Ramos (cell line): ENCODE measurements around the gene PCMTD2.

ENCODE experiments used
- in situ Hi-C: fragments of 300-500 bp; cut with MboI; formaldehyde crosslinking; loops from one replicate; pipeline ENCODE4 v1.14.3; 2022; ENCODE audit warnings: low sequenced_read_pairs; ENCODE audit not compliant: unreplicated experiment

Gene PCMTD2

DNA sequence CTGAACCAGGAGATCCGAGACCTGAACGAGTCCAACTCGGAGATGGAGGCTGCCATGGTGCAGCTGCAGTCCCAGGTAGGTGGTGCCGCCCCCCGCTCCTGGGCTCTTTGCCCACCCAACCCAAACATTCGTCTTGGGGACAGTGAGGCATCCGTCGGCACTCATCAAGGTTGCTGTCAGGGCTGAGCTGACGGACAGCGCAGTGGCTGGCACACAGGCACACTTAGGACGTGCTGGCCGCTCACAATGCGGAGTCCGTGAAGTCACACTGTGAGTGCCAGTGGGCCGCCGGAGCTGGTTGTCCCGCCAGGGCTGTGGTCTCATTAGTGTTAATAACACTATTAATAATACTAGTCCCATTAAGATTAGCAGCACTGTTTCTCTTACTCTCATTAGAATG, 18.2 kb upstream of the PCMTD2 start:
- in situ Hi-C loops: no loop called here

DNA sequence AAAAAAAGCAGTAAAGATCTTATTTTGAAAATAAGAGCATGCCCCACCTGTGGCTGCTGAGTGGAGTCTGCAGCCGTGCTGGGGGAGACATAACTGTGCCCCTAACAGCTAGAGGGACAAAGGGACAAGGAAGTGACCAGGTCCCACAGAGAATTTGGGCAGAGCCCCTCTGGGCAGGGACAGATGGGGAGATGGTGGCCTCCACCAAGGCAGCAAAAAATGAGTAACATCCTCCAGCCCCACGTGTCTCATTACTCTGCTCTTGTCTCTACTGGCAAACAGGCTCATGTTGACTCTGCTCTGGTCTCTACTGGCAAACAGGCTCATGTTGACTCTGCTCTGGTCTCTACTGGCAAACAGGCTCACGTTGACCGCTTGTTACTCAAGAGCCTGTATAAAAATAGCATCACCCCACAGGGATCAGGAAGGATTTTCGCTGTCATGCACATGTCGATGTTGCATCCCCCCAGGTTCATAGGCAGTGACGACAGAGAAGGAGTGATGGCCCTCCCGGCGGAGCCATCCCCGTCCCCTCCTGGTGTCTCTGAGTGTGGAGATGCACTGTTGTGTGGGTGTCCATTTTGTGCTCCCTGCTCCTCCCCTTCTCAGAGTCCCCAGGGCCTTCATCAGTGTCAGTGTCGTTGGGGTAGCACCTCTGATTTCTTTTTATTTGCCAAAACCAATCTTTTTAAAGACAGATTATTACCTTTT, 17.3 kb upstream of the PCMTD2 start:
- in situ Hi-C loops: no loop called here

DNA sequence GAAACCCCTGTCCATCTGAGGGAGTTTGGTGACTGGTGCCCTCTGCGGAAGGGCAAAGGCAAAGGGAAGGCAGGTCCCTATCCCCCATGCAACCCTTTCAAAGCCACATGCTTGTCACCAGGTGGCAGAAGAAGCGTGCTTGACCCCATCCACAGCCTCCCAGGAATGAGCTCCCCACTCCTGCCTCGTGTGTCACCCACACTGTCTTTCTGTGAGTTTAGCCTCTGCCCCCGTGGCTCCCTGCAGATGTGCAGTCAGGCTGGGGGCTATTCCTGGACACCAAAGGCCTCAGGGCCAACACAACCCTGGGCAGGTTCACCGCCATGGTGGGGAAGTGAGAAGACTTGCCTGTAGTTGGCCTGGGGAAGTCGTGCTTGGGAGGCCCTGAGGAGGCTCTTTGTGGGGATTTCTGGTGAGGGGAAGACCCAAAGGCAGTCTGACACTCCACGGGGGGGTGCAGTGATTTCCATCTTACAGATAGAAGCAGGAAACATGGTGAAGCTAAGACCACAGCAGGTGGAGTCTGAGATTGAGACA, 16.6 kb upstream of the PCMTD2 start:
- in situ Hi-C loops: no loop called here

DNA sequence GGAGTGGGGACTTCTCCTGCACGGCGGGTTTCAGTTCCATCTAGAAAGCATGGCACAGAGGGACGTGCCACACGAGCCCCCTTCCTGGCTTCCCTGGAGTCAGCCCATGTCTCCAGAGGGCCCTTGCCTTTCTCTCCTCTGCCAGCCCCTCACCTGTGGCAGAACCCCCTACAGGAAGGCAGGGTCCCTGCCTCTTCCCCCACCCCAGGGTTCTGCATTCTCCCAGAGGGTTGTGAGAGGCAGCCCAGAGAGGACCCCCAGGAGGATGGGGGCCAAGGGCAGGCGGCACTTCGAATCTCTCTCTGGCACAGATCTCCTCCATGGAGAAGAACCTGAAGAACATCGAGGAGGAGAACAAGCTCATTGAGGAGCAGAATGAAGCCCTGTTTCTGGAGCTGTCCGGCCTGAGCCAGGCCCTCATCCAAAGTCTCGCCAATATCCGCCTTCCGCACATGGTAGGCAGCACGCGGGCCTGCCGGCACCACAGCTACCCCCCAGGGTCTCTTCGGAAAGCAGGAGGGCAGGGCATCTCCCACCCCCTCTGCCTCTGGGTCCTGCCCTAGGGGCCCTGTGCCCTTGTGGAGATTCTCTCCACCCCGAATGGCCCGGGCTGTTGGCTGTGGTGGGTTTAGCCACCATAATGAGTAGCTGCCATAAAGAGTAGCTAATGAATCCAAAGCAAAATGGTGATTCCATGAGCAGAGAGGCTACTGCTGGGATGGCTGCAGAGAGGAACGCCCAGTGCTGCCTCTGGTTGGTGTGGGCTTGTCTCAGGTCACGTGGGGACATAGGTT, 15.9 kb upstream of the PCMTD2 start:
- in situ Hi-C loops: no loop called here

GRCh38 chr20:64240243-64241015, 15.1 kb upstream of the PCMTD2 start:
- in situ Hi-C loops: no loop called here

DNA sequence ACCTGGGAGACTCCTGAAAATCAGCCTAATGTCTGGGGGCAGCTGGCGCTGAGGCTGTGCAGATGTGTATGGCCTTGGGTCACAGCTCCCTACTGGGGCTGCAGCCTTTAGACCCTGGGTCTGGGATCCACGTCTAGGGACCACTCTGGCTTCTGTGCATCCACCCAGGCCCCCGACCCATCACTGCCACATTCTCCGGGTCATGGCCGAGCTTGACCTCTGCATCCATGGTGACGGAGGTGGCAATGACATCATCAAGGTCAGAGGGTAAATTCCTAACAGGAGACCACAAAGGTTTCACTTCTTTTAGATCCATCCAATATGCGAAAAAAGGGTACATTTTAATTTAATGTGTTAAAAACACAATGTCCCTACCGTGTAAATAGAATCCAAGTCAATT, 14.5 kb upstream of the PCMTD2 start:
- in situ Hi-C loops: no loop called here

GRCh38 chr20:64242003-64242796, 13.3 kb upstream of the PCMTD2 start:
- in situ Hi-C loops: no loop called here

GRCh38 chr20:64242797-64243475, 12.6 kb upstream of the PCMTD2 start:
- in situ Hi-C loops: no loop called here

DNA sequence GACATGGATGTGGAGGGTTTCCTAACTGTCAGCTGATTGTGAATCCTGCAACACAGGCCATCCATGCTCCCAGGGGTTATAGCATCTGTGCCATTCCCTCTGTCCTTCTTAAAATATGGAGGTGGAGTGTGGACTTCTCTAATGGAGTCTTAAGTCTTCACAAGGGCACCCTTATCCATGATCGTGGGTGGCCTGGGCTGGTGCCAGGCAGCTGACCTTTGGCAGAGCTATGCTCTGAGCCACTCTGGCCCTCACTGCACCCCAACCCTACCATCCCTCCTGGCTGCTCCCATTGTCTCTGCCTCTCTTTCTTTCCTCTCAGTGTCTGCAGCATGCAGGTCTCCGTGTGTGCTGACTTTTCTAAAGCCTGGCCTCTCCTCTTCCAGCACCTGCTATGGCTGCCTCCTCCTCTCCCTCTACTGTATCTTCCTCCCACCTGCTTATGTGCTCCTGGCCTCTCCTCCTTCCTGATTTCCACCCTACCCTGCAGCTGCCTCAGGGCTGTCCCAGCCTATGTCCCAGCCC, 11.2 kb upstream of the PCMTD2 start:
- in situ Hi-C loops: no loop called here

DNA sequence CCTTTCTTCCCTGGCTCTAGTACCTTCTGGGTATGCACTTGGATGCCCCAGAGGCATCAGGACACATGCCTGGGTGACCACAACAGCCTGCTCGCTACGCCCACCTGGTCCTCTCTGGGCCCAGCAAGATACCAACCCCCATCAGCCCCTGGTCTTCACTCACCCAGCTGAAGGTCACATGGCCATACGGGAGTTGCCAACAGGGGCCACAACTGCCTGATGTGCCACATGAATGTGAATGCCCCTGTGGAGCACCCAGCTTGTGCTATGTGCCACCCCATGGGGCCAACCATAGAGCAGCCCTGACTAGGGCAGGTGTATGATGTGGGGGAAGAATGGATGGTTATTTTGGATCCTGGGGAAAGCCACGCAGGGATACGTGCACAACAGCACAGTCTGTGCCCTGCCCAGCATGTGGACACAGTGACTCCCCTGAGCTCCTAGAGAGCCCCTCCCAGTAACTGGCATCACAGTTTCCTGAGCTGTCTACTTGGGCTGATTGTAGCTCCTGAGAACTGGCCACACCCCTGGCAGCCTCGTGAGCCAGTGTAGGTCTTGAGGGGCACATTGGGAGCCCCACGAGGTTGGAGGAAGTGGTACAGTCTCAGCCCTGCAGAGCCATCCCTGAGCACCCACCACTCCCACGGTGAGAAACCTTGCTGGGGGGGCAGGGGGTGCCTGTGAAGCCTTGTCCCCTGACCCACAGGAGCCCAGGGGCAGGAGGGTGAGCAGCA, 10.5 kb upstream of the PCMTD2 start:
- in situ Hi-C loops: no loop called here

GRCh38 chr20:64245746-64246595, 9.6 kb upstream of the PCMTD2 start:
- in situ Hi-C loops: no loop called here

DNA sequence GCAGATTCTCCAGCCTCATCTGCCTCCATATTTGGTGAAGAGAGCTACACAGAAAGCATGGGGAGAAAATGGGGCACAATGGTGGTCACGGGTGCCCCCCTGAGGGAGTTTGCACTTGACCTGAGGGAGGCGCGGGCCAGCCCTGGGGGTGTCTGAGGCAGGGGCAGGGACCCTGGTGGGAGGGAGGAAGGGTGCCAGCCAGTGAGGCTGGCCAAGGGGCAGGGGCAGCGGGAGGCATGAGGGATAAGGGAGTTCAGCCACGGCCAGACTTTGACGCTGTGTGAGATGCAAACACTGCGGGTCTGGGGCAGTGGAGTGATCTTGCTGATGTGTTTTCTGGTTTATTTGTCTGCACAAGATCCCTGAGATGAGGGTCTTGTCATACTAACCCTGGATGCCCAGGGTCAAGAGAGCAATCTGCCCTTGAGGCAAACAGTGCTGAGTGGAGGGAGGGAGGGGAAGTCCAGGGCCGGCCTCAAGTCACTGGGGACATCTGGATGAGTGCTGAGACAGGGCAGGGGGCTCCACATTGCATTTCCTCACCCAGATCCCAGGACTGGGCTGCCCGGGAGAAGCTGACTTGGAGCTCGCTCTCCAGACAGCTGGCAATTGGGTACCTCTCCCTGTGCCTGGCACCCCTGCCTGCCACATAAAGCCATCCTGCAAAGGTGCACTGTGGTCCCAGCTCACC, 8.8 kb upstream of the PCMTD2 start:
- in situ Hi-C loops: no loop called here

GRCh38 chr20:64247307-64247618, 8.3 kb upstream of the PCMTD2 start:
- in situ Hi-C loops: no loop called here

GRCh38 chr20:64247970-64248841, 7.3 kb upstream of the PCMTD2 start:
- in situ Hi-C loops: no loop called here

- in situ Hi-C loops: no loop called here
Measured at GRCh38 chr20:64250027-64250426, 5.5 kb upstream of the PCMTD2 start.

- in situ Hi-C loops: no loop called here
Measured at GRCh38 chr20:64253000-64253383, 2.6 kb upstream of the PCMTD2 start.
